Cortex of kidney (tissue), 1 donor: ENCODE measurements around the gene FAM163B.

Source experiments
- DNase-seq: peaks from one replicate; lab custom pipeline; 2025; lab: John Stamatoyannopoulos, UW

FAM163B gene

GRCh38 chr9:133616643-133617405 is 7.6 kb upstream of the FAM163B start:
- DNase-seq: no peak

- no peak for DNase-seq
Observed at GRCh38 chr9:133615606-133616188, 6.5 kb upstream of the FAM163B start.

GRCh38 chr9:133615186-133615585 is 6.0 kb upstream of the FAM163B start:
- no peak for DNase-seq

GRCh38 chr9:133614678-133615077 is 5.5 kb upstream of the FAM163B start:
- no peak for DNase-seq

- no peak for DNase-seq
Observed at GRCh38 chr9:133614056-133614455, 4.9 kb upstream of the FAM163B start.

- no peak for DNase-seq
Observed at GRCh38 chr9:133613432-133613831, 4.2 kb upstream of the FAM163B start.

- DNase-seq: no peak
Observed at GRCh38 chr9:133612816-133613215, 3.6 kb upstream of the FAM163B start.

GRCh38 chr9:133612051-133612450 is 2.9 kb upstream of the FAM163B start:
- DNase-seq: no peak

GRCh38 chr9:133610845-133611244 is 1.7 kb upstream of the FAM163B start:
- no peak for DNase-seq

- no peak for DNase-seq
Observed at GRCh38 chr9:133608889-133609288, 300 bp downstream of the FAM163B start.

- no peak for DNase-seq
Observed at GRCh38 chr9:133608382-133608781, 807 bp downstream of the FAM163B start.

- DNase-seq: no peak
Observed at GRCh38 chr9:133607976-133608375, 1.2 kb downstream of the FAM163B start.

- no peak for DNase-seq
Observed at GRCh38 chr9:133607381-133607780, 1.8 kb downstream of the FAM163B start.

- no peak for DNase-seq
Observed at GRCh38 chr9:133606708-133607025, 2.5 kb downstream of the FAM163B start.

- no peak for DNase-seq
Observed at GRCh38 chr9:133605856-133606707, 3.1 kb downstream of the FAM163B start.

GRCh38 chr9:133605446-133605845 is 3.7 kb downstream of the FAM163B start:
- DNase-seq: no peak

- DNase-seq: no peak
Observed at GRCh38 chr9:133604856-133605255, 4.3 kb downstream of the FAM163B start.

GRCh38 chr9:133604214-133604613 is 5.0 kb downstream of the FAM163B start:
- no peak for DNase-seq

- DNase-seq: no peak
Observed at GRCh38 chr9:133603135-133603927, 5.9 kb downstream of the FAM163B start.

- no peak for DNase-seq
Observed at GRCh38 chr9:133602277-133602676, 6.9 kb downstream of the FAM163B start.

- DNase-seq: no peak
Observed at GRCh38 chr9:133601746-133602145, 7.4 kb downstream of the FAM163B start.

GRCh38 chr9:133600739-133601138 is 8.4 kb downstream of the FAM163B start:
- no peak for DNase-seq
